Stimulated activated CD8-positive, alpha-beta memory T cell treated with anti-CD3 and anti-CD28 coated beads, Interleukin-15, amount 100 ng/mL, for 24 hours (primary cell): ENCODE results near the gene RAD51AP2.

Experiments used
- DNase-seq: peaks from one replicate; pipeline ENCODE4 v3.0.0-alpha.2; 2020; ENCODE audit warnings: low read depth

Gene RAD51AP2

GRCh38 chr2:17470855-17471641 is 47.2 kb downstream of the RAD51AP2 start:
- DNase-seq: no peak

- DNase-seq: no peak
Observed at GRCh38 chr2:17461087-17461475, 57.2 kb downstream of the RAD51AP2 start.
